Uterus (tissue), 4 donors: ENCODE results near the gene TRIM42. TPM values are rescaled to one million over a fixed set of nuclear protein-coding genes. Genes with fewer than 3 reads are reported as not detected.

Source experiments
- DNase-seq, 2 donors: peaks; one replicate each; pipeline ENCODE4 v3.0.0-alpha.2; 2019 to 2020
- H3K27ac ChIP-seq, 2 donors: fragments of 200-600 bp; sonication (generic); 1 replicate in 1 of 2; 2 replicates in 1 of 2; pipeline ENCODE4 v1.5.1; 2016 to 2018
- H3K27me3 ChIP-seq, 2 donors: fragments of 200-600 bp; sonication (generic); one replicate each; pipeline ENCODE4 v1.5.1; 2018 to 2019; ENCODE audit warnings: control low read depth in 1 of 2
- H3K36me3 ChIP-seq, 2 donors: fragments of 200-600 bp; sonication (generic); one replicate each; pipeline ENCODE4 v1.5.1; 2019; ENCODE audit warnings: control low read depth in 1 of 2
- H3K4me1 ChIP-seq, 2 donors: fragments of 200-600 bp; sonication (generic); one replicate each; pipeline ENCODE4 v1.5.1; 2018 to 2019; ENCODE audit warnings: control low read depth in 1 of 2
- H3K4me3 ChIP-seq, 2 donors: fragments of 200-600 bp; sonication (generic); 1 replicate in 1 of 2; 2 replicates in 1 of 2; pipeline ENCODE4 v1.5.1; 2018 to 2019; ENCODE audit warnings: mild to moderate bottlenecking in 1 of 2
- H3K9me3 ChIP-seq, 2 donors: fragments of 200-600 bp; sonication (generic); one replicate each; pipeline ENCODE4 v1.5.1; 2019; ENCODE audit warnings: control low read depth in 1 of 2
- POLR2A ChIP-seq, 2 donors: fragments of 450-650 bp; IDR thresholded peaks; one replicate each; pipeline ENCODE4 v1.6.1; 2016; ENCODE audit warnings: antibody characterized with exemption in 2 of 2, mild to moderate bottlenecking in 1 of 2, moderate library complexity in 1 of 2
- intact Hi-C: fragments of 100-400 bp; cut with DNase I; formaldehyde crosslinking; loops from one replicate; pipeline ENCODE4 v1.15.1; 2023; ENCODE audit warnings: low total_unique reads
- total RNA-seq, 4 donors: library from RNA; depleted of rRNA in 3 of 4; stranded (reverse); fragments of >200 nt in 3 of 4; gene quantifications; one replicate each; pipeline versions ENCODE4 v1.1.0 to v1.2.4, GENCODE V29; 2014 to 2023
- TF ChIP-seq, protein P1 (sequence below), 4 experiments: fragments of 200-600 bp in 2 of 4; fragments of 450-650 bp in 2 of 4; sonication (generic) in 2 of 4; IDR thresholded peaks; one replicate each; pipeline ENCODE4 v1.5.1; 2016 to 2019; ENCODE audit warnings: antibody characterized with exemption in 4 of 4, mild to moderate bottlenecking in 2 of 4, moderate library complexity in 1 of 4
- donor health status: DM: yes; HTN: yes; CAD: no.

The TRIM42 gene
- total RNA-seq, 4 donors from 2014 or later, result not detected

DNA sequence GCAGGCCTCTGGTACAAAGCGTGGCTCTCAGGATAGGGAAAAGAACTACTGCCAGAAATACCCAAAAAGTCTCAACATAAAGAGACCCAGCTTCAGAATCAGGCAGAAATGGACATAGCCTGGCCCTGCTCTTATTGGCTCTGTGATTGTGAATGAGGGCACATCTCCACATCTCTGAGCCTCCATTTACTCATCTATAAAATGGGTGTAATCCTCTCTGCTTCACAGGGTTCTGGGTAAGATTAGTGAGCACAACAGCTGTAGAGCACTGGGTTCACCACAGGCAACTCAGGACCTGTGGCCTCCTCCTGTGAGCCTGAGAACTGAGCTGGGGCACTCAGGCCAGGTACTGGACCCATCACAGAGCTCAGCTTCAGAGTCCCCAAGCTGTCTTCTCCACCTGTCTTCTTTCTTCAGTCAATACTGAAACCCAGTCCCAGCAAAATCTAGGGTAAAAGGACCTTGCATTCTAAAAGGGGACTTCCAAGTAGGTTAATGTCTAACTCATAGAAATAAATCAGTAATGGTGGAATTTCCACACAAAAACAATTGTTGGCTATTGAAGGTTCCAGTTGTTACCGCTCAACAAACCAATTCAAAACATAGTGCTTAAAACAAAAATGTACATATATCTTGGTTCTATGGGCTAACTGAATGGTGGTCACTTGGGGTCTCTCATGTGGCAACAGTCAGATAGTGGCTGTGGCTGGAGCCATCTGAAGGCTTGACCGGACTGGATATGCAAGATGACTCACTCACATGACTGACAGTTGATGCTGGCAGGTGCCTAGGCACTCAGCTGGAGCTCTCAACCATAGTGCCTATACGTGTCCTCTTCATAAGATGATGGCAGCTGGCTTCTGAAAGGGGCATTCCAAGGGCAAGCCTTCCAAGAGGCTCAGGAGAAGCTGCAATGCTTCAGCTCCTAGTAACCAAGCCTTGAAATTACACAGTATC, 47.3 kb downstream of the TRIM42 start:
- no peaks in the 10 kb centered on the region for H3K36me3 ChIP-seq
- TF ChIP-seq POLR2A (IDR thresholded peaks at IDR 0.05), result no peak
- TF ChIP-seq, protein P1, sequence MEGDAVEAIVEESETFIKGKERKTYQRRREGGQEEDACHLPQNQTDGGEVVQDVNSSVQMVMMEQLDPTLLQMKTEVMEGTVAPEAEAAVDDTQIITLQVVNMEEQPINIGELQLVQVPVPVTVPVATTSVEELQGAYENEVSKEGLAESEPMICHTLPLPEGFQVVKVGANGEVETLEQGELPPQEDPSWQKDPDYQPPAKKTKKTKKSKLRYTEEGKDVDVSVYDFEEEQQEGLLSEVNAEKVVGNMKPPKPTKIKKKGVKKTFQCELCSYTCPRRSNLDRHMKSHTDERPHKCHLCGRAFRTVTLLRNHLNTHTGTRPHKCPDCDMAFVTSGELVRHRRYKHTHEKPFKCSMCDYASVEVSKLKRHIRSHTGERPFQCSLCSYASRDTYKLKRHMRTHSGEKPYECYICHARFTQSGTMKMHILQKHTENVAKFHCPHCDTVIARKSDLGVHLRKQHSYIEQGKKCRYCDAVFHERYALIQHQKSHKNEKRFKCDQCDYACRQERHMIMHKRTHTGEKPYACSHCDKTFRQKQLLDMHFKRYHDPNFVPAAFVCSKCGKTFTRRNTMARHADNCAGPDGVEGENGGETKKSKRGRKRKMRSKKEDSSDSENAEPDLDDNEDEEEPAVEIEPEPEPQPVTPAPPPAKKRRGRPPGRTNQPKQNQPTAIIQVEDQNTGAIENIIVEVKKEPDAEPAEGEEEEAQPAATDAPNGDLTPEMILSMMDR (IDR thresholded peaks at IDR 0.05), result no peak
- H3K4me1 ChIP-seq, result no peaks in the 10 kb centered on the region
- H3K4me3 ChIP-seq, result no peak overlapping the region
- intact Hi-C loops, result no loop called here
- no peaks in the 10 kb centered on the region for H3K9me3 ChIP-seq
- H3K27ac ChIP-seq, result no peak overlapping the region
- DNase-seq, result no peak
- no peaks in the 10 kb centered on the region for H3K27me3 ChIP-seq

DNA sequence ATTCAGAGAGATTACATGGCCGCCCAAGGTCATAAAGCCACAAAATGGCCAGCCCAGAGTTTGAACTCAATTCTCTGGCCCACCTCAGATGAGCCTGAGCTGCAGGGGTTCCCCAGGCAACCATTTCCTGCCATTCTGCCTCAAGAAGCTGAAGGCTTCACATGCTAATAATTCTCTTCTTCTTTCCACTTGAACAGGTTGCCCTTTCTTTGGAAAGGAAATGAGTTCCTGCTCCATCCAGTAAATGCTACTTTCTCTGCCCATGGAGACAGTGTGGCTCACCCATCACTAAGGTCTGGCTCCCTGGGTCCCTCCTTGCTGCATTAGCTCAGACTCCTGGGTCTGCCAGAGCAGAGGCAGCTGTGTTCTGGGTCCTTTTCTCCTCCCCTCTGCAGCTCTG, 48.2 kb downstream of the TRIM42 start:
- TF ChIP-seq POLR2A (IDR thresholded peaks at IDR 0.05), result no peak
- TF ChIP-seq, protein P1 (IDR thresholded peaks at IDR 0.05), result no peak
- no peak overlapping the region for H3K27ac ChIP-seq
- intact Hi-C loops, result no loop called here
- H3K9me3 ChIP-seq, result no peaks in the 10 kb centered on the region
- no peak for DNase-seq
- H3K4me3 ChIP-seq, result no peak overlapping the region
- no peaks in the 10 kb centered on the region for H3K4me1 ChIP-seq
- H3K36me3 ChIP-seq, result no peaks in the 10 kb centered on the region
- H3K27me3 ChIP-seq, result no peaks in the 10 kb centered on the region

DNA sequence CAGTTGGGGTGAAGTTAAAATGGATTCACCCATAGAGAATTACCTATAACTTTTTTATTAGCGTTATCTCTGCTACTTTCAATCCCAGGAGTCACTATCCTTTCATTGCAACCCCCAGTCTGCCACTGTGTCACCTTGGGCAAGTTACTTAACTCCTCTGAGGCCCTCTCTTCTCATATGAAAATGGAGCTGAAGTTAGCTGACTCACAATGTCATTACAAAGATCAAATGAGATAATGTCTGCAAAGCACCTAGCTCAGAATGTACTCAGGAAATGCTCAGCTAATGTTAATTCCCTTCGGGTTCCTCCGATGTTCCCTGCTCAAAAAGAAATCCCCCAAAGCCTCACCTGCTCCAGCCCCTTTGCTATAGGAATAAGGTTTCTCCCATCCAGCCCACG, 50.0 kb downstream of the TRIM42 start:
- TF ChIP-seq, protein P1 (IDR thresholded peaks at IDR 0.05), result no peak
- no peak for TF ChIP-seq POLR2A (IDR thresholded peaks at IDR 0.05)
- Histone ChIP-seq H3K27ac (no peak overlapping the region), H3K27me3 (no peaks in the 10 kb centered on the region), H3K9me3 (no peaks in the 10 kb centered on the region), H3K4me1 (no peaks in the 10 kb centered on the region), H3K4me3 (no peak overlapping the region), H3K36me3 (no peaks in the 10 kb centered on the region)
- no peak for DNase-seq
- intact Hi-C loops, result no loop called here

DNA sequence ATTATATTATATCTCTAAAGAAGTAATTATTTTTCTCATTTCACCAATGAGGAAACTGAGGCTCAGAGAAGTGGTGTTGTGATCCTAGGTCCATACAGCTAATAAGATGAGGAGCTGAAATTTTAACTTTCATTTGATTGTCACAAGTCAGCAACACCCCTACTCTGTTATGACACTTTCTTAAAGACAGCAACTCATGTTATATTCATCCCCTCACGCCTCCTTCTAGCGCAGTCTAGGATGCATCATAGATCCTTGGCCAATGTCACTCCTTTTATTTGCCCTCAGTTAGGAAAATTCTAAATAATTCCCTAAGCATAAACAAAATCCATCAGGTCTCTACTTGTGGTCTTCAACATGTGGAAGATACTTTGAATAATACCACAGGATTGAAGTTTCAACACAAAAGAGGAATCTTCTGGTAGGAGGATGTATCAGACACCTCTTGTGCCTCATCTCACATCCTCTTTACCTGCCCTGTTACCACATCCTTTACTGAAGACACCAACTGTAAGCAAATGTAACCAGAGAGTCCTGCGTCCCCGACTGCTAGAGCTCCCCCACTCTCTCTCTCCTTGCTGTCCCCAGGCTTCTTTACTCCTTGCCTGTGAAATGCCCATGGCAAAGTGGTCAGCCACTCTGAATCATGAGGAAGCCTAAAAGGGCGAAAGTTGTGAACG, 53.7 kb downstream of the TRIM42 start:
- H3K9me3 ChIP-seq, result no peaks in the 10 kb centered on the region
- H3K4me3 ChIP-seq, result no peak overlapping the region
- H3K27ac ChIP-seq, result no peak overlapping the region
- intact Hi-C loops, result no loop called here
- H3K27me3 ChIP-seq, result no peaks in the 10 kb centered on the region
- no peaks in the 10 kb centered on the region for H3K36me3 ChIP-seq
- TF ChIP-seq, protein P1 (IDR thresholded peaks at IDR 0.05), result no peak
- no peak for TF ChIP-seq POLR2A (IDR thresholded peaks at IDR 0.05)
- DNase-seq, result no peak
- no peaks in the 10 kb centered on the region for H3K4me1 ChIP-seq

DNA sequence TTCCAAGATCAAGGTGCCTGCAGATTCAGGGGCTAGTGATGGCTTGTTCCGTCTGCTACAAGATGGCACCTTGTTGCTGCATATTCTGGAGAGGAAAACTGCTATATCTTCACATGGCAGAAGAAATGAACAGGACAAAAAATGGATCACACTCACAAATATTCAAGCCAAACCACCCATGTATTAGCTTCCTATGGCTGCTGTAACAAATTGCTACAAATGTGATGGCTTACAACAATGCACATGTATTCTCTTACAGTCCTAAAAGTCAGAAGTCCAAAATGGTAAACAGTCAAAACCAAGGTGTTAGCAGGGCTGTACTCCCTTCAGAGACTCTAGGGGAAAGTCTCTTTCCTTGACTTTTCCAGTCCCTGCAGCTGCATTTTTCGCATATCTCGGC, 55.8 kb downstream of the TRIM42 start:
- H3K27me3 ChIP-seq, result no peaks in the 10 kb centered on the region
- H3K27ac ChIP-seq, result no peak overlapping the region
- intact Hi-C loops, result no loop called here
- TF ChIP-seq POLR2A (IDR thresholded peaks at IDR 0.05), result no peak
- TF ChIP-seq, protein P1 (IDR thresholded peaks at IDR 0.05), result no peak
- DNase-seq, result no peak
- H3K4me1 ChIP-seq, result no peaks in the 10 kb centered on the region
- H3K36me3 ChIP-seq, result no peaks in the 10 kb centered on the region
- H3K9me3 ChIP-seq, result no peaks in the 10 kb centered on the region
- H3K4me3 ChIP-seq, result no peak overlapping the region
